ENCODE measurements around the gene STK33. TPM values are rescaled to one million over a fixed set of nuclear protein-coding genes. Genes with fewer than 3 reads are reported as not detected.
"Not testable (repeated sequence)": the region's sequence is repeated elsewhere in the genome, so short reads cannot be mapped to it uniquely, and the experiment has no call there.

The STK33 gene
- total RNA-seq, 2 experiments from 2014 or later, result 0.72 to 1.1 TPM

DNA sequence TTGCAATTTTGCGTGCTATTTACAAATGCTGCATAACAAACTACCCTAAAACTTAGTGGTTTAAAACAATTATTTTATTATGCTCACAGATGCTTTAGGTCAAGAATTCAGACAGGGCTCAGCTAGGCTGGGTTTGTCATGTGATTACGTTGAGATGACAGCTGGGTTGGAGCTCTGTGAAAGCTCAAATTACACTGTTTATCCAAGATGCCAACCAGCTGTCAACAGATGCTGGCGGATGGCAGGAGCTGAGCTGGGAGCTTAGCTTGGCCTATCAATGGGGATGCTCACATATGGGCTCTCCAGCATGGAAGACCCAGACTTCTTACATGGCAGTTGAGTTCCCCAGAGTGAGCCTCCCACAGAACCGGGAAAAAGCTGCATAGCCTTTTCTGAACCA is 62.7 kb downstream of the STK33 start:
- Mint-ChIP-seq H3K36me3 (ENCODE audit: low read depth) (no peaks in the 10 kb centered on the region), H3K4me1 (ENCODE audit: low read depth) (no peaks in the 10 kb centered on the region), H3K9me3 (no peaks in the 10 kb centered on the region), H3K4me3 (no peak overlapping the region), H3K27ac (no peak overlapping the region), H3K27me3 (ENCODE audit: low read depth) (peaks cover 9% of the 10 kb centered on the region)
- intact Hi-C loops (cut with micrococcal nuclease), result no loop called here
- CTCF ChIA-PET, result no interaction called here
- DNase-seq, result no peak

DNA sequence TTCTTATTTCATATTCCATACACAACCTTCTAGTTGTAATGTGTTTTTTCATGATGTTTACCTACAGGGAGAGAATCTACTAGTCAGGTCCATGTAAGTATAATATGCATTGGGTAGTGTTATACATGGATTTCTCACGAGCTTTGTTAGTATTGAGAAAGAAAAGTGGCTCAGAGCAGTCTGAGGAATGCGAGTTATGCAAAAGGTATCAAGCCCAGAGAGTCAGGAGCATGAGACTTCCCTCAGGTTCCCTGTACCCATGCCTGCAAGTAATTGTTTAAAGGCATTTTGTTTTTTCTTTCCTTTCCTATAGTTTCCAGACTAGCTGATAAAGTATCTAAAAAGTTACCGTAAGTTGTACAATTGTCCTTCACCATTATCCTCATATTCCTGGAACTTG is 66.1 kb downstream of the STK33 start:
- H3K27me3 Mint-ChIP-seq (ENCODE audit: low read depth), result peaks cover 2% of the 10 kb centered on the region
- no peak overlapping the region for H3K27ac Mint-ChIP-seq
- H3K36me3 Mint-ChIP-seq (ENCODE audit: low read depth), result no peaks in the 10 kb centered on the region
- H3K4me1 Mint-ChIP-seq (ENCODE audit: low read depth), result no peaks in the 10 kb centered on the region
- no peak for DNase-seq
- CTCF ChIA-PET, result no interaction called here
- peaks cover under 1% of the 10 kb centered on the region for H3K9me3 Mint-ChIP-seq
- no peak overlapping the region for H3K4me3 Mint-ChIP-seq
- intact Hi-C loops (cut with micrococcal nuclease), result no loop called here

DNA sequence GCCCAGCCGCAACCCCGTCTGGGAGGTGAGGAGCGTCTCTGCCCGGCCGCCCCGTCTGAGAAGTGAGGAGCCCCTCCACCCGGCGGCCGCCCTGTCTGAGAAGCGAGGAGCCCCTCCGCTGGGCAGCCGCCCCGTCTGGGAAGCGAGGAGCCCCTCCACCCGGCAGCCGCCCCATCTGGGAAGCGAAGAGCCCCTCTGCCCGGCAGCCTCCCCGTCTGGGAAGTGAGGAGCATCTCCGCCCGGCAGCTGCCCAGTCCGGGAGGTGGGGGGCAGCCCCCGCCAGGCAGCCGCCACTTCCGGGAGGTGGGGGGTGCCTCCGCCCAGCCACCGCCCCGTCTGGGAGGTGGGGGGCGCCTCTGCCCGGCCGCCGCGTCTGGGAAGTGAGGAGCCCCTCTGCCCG is 70.6 kb downstream of the STK33 start:
- peaks cover 10% of the 10 kb centered on the region for H3K9me3 Mint-ChIP-seq
- no peak overlapping the region for H3K4me3 Mint-ChIP-seq
- intact Hi-C loops (cut with micrococcal nuclease), result no loop called here
- CTCF ChIA-PET, result no interaction called here
- no peak for DNase-seq
- no peaks in the 10 kb centered on the region for H3K4me1 Mint-ChIP-seq (ENCODE audit: low read depth)
- H3K27me3 Mint-ChIP-seq (ENCODE audit: low read depth), result peaks cover 2% of the 10 kb centered on the region
- peaks cover 2% of the 10 kb centered on the region for H3K36me3 Mint-ChIP-seq (ENCODE audit: low read depth)
- H3K27ac Mint-ChIP-seq, result no peak overlapping the region

DNA sequence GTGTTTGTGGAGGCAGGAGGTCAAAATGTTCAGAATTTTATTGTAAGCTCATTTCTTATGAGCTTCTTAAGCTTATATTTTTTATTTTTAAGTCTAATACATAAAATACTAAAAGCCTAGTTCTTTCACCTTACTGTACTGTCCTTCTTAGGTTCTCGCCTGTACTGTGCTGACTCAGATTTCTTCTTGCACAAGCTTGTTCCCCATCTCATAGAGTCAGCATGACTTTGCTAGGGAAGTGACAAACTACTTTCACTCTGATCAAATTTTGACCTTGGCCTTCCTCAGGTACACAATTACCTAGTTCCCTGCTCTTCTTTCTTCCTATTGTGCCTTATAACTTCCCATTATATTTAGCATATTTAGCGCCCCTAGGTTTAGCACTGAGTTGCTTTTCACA is 81.5 kb downstream of the STK33 start:
- no peaks in the 10 kb centered on the region for H3K4me1 Mint-ChIP-seq (ENCODE audit: low read depth)
- CTCF ChIA-PET, result no interaction called here

DNA sequence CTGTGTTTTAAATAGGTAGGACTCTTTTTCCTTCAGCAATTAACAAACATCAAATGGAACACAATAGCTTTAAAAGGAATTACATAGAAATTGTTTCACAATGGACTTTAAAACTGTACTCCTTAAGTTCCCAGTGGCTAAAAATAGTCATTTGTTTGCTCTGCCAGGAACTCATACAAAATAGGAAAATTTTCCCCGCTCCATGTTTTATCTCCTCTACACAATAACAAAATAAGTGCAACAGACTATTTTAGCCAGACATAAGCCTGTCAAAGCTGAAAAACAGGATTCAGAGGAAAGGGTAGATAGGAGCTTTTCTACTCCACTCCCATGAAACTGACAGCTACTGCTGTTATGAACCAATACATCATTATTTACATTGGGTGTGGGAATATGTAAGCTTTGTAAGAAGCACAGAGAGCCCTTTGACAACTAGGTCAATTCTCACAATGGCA is 90.1 kb downstream of the STK33 start:
- peaks cover 1% of the 10 kb centered on the region for H3K9me3 Mint-ChIP-seq
- no peaks in the 10 kb centered on the region for H3K4me1 Mint-ChIP-seq (ENCODE audit: low read depth)
- no peak for DNase-seq
- no peak overlapping the region for H3K27ac Mint-ChIP-seq
- intact Hi-C loops (cut with micrococcal nuclease), result no loop called here
- peaks cover 2% of the 10 kb centered on the region for H3K27me3 Mint-ChIP-seq (ENCODE audit: low read depth)
- CTCF ChIA-PET, result no interaction called here
- H3K4me3 Mint-ChIP-seq, result no peak overlapping the region
- H3K36me3 Mint-ChIP-seq (ENCODE audit: low read depth), result no peaks in the 10 kb centered on the region

More for the DNA sequence above, 81.5 kb downstream of the STK33 start:
- H3K27me3 Mint-ChIP-seq (ENCODE audit: low read depth), result peaks cover 24% of the 10 kb centered on the region
- intact Hi-C loops (cut with micrococcal nuclease), result no loop called here
- DNase-seq, result no peak
- no peaks in the 10 kb centered on the region for H3K36me3 Mint-ChIP-seq (ENCODE audit: low read depth)
- H3K9me3 Mint-ChIP-seq, result peaks cover 8% of the 10 kb centered on the region
- no peak overlapping the region for H3K27ac Mint-ChIP-seq
- no peak overlapping the region for H3K4me3 Mint-ChIP-seq

DNA sequence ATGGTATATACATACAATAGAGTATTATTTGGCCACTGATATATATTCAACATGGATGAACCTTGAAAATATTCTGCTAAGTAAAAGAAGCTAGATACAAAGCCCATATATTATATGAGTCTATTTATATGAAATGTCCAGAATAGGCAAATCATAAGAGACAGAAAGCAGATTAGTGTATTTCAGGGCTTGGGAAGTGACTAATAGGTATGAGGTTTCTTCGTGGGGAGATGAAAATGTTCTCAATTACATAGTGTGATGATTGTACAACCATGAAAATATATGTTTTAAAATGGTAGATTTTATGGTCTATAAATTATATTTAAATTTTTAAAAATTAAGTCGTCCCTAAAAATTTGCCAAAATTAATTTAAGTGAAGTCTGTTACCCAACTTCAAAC is 92.2 kb downstream of the STK33 start:
- Mint-ChIP-seq H3K27ac (no peak overlapping the region), H3K4me3 (no peak overlapping the region), H3K36me3 (ENCODE audit: low read depth) (no peaks in the 10 kb centered on the region), H3K4me1 (ENCODE audit: low read depth) (no peaks in the 10 kb centered on the region), H3K9me3 (peaks cover 13% of the 10 kb centered on the region), H3K27me3 (ENCODE audit: low read depth) (no peaks in the 10 kb centered on the region)
- CTCF ChIA-PET, result no interaction called here
- no peak for DNase-seq
- intact Hi-C loops (cut with micrococcal nuclease), result no loop called here

DNA sequence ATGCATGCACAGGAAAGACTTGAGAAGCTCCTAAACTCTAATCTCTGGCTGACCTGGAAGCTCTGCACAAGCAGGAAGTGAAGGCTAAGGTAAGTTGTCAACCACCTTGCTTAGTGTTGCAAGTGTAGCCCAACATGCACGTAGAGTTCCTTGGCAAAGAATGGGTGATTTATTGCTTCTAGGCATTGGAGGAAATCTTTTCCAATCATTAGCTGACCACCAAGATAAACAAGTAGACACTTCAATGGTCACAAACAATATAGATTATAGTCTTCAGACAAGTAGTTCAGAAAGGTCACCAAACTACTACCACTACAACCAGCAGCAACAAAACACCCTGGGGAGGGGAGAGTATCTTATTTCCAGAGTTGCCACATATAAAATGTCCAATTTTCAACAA is 105.6 kb downstream of the STK33 start:
- CTCF ChIA-PET, result no interaction called here
- Mint-ChIP-seq H3K4me3 (no peak overlapping the region), H3K9me3 (peaks cover 2% of the 10 kb centered on the region), H3K27ac (no peak overlapping the region), H3K27me3 (ENCODE audit: low read depth) (peaks cover 6% of the 10 kb centered on the region), H3K36me3 (ENCODE audit: low read depth) (no peaks in the 10 kb centered on the region), H3K4me1 (ENCODE audit: low read depth) (no peaks in the 10 kb centered on the region)
- intact Hi-C loops (cut with micrococcal nuclease), result no loop called here
- DNase-seq, result no peak

DNA sequence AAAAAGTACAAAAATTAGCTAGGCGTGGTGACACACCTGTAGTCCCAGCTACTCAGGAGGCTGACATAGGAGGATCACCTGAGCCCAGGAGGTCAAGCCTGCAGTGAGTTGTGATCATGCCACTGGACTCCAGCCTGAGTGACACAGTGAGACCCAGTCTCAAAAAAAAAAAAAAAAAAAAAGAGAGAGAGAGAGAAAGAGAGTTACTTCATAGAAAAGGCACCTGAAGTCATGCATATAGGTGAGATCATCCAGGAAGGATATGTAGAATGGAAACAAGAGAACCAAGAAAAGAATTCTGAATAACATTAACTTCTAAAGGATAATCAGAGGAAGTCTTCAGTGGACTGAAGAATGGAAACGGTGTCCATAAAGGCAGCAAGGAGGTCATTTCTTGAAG is 106.8 kb downstream of the STK33 start:
- no peaks in the 10 kb centered on the region for H3K4me1 Mint-ChIP-seq (ENCODE audit: low read depth)
- intact Hi-C loops (cut with micrococcal nuclease), result no loop called here
- H3K27me3 Mint-ChIP-seq (ENCODE audit: low read depth), result peaks cover 7% of the 10 kb centered on the region
- no peak overlapping the region for H3K4me3 Mint-ChIP-seq
- peaks cover 2% of the 10 kb centered on the region for H3K9me3 Mint-ChIP-seq
- H3K36me3 Mint-ChIP-seq (ENCODE audit: low read depth), result no peaks in the 10 kb centered on the region
- DNase-seq, result no peak
- CTCF ChIA-PET, result no interaction called here
- H3K27ac Mint-ChIP-seq, result no peak overlapping the region

DNA sequence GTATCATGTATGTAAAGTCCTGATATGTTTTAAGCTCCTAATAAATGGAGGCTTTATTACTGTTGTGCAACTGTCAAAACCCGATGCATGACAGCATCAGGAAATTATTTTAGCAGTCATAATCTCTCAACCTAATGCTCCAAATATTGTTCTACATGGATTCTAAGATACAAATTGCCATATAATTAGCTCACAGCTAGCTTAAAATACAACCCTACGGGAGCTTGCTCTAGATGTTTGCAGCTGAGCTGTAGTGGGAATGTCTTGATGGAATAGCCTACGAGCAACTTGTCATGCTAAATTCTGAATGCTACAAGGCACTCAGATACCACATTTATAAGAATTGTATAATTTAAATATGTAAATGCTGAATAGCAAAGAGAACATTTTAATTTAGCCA is 109.8 kb downstream of the STK33 start:
- Mint-ChIP-seq H3K4me3 (no peak overlapping the region), H3K9me3 (peaks cover under 1% of the 10 kb centered on the region), H3K27ac (no peak overlapping the region), H3K27me3 (ENCODE audit: low read depth) (peaks cover 3% of the 10 kb centered on the region), H3K36me3 (ENCODE audit: low read depth) (no peaks in the 10 kb centered on the region), H3K4me1 (ENCODE audit: low read depth) (no peaks in the 10 kb centered on the region)
- intact Hi-C loops (cut with micrococcal nuclease), result no loop called here
- CTCF ChIA-PET, result no interaction called here
- no peak for DNase-seq

DNA sequence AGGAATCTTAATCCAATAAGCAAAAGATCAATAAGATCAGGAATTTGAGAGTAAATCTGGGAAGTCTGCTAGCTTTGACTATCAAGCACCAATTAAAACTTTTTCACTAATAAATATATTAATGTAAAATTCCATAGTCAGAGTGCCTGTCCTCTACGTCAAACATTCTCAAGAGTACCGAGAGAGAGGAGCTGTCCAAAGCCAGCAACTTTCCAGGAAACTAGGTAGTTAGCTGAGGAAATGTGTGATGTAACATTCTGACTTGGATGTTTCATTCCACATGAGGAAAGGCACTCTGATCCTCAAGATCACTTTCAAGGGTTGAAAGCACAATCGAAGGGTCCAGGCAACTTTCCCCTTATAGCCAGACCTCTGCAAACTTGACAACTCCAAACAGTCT is 113.2 kb downstream of the STK33 start:
- H3K27ac Mint-ChIP-seq, result no peak overlapping the region
- no peaks in the 10 kb centered on the region for H3K4me1 Mint-ChIP-seq (ENCODE audit: low read depth)
- H3K4me3 Mint-ChIP-seq, result no peak overlapping the region
- H3K36me3 Mint-ChIP-seq (ENCODE audit: low read depth), result no peaks in the 10 kb centered on the region
- intact Hi-C loops (cut with micrococcal nuclease), result no loop called here
- CTCF ChIA-PET, result interaction anchor here (1.1 kb wide), 1 partner anchor 8 kb away, joined by 3 read pairs; no protein-coding TSS in a partner anchor
- no peaks in the 10 kb centered on the region for H3K9me3 Mint-ChIP-seq
- H3K27me3 Mint-ChIP-seq (ENCODE audit: low read depth), result peaks cover 3% of the 10 kb centered on the region
- DNase-seq, result no peak

DNA sequence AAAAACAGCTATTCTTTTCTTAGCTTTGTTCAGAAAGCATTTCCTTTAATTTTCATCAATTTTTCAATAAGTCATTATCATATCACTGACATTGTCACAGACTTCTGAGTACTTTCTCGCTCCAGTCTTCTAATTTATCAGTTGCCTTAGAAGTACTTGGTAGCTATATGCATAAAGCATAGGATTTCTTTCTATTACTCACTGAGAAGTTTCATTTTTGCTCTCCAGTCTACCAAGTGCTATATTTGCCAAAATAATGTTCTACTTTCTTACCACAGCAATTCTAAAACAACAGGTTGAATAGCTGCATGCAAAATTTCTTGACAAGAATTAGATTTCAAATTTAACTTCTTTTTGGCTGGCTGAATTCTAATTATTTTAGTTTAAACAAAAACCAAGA is 116.3 kb downstream of the STK33 start:
- Mint-ChIP-seq H3K27me3 (ENCODE audit: low read depth) (no peaks in the 10 kb centered on the region), H3K36me3 (ENCODE audit: low read depth) (no peaks in the 10 kb centered on the region), H3K4me1 (ENCODE audit: low read depth) (no peaks in the 10 kb centered on the region), H3K9me3 (no peaks in the 10 kb centered on the region), H3K4me3 (no peak overlapping the region), H3K27ac (no peak overlapping the region)
- intact Hi-C loops (cut with micrococcal nuclease), result no loop called here
- CTCF ChIA-PET, result interaction anchor here (0.6 to 1.2 kb wide), 2 partner anchors 68 to 90 kb away, joined by 3 read pairs; no protein-coding TSS in a partner anchor
- DNase-seq, result no peak

DNA sequence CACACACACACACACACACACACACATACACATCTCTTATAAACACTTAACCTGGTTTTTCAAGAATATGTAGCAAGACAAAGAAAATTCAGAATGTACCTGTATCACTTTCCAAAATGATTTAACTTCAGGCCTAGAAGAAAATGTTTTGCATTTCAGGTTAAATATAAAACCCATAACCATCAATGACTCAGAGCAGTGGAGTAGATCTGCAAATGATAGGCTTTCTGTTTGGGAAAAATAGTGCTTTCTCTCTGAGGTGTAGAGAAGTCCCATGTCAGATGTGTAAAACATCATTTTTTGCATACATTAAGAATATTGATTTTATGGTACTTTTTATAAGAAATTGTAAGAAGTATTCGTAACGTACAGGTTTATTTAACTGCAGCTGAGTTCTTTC is 116.9 kb downstream of the STK33 start:
- Mint-ChIP-seq H3K9me3 (no peaks in the 10 kb centered on the region), H3K27ac (no peak overlapping the region), H3K27me3 (ENCODE audit: low read depth) (no peaks in the 10 kb centered on the region), H3K4me3 (no peak overlapping the region), H3K4me1 (ENCODE audit: low read depth) (no peaks in the 10 kb centered on the region), H3K36me3 (ENCODE audit: low read depth) (no peaks in the 10 kb centered on the region)
- intact Hi-C loops (cut with micrococcal nuclease), result no loop called here
- no peak for DNase-seq
- CTCF ChIA-PET, result interaction anchor here (1.2 kb wide), 1 partner anchor 90 kb away, joined by 3 read pairs; no protein-coding TSS in a partner anchor

DNA sequence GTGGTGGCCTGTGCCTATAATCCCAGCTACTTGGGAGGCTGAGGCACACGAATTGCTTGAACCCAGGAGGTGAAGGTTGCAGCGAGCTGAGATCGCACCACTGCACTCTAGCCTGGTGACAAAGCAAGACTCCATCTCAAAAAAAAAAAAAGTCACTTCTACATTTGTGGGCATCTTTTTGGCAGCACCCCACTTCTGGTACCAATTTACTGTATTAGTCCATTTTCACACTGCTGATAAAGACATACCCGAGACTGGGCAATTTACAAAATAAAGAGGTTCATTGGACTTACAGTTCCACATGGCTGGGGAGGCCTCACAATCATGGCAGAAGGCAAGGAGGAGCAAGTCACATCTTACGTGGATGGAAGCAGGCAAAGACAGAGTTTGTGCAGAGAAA is 126.2 kb downstream of the STK33 start:
- H3K4me3 Mint-ChIP-seq; H3K27me3 Mint-ChIP-seq (ENCODE audit: low read depth); H3K4me1 Mint-ChIP-seq (ENCODE audit: low read depth); CTCF ChIA-PET; H3K27ac Mint-ChIP-seq; H3K9me3 Mint-ChIP-seq; DNase-seq; H3K36me3 Mint-ChIP-seq (ENCODE audit: low read depth); intact Hi-C loops (cut with micrococcal nuclease): not testable (repeated sequence)

DNA sequence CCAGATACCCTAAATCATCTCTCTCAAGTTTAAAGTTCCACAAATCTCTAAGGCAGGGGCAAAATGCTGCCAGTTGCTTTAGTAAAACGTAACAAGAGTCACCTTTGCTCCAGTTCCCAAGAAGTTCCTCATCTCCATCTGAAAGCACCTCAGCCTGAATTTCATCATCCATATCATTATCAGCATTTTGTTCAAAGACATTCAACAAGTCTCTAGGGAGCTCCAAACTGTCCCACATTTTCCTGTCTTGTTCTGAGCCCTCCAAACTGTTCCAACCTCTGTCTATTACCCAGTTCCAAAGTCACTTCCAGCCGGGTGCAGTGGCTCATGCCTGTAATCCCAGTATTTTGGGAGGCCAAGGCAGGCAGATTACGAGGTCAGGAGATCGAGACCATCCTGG is 126.7 kb downstream of the STK33 start:
- DNase-seq; intact Hi-C loops (cut with micrococcal nuclease); H3K27ac Mint-ChIP-seq; H3K9me3 Mint-ChIP-seq; H3K4me3 Mint-ChIP-seq; H3K36me3 Mint-ChIP-seq (ENCODE audit: low read depth); CTCF ChIA-PET; H3K27me3 Mint-ChIP-seq (ENCODE audit: low read depth); H3K4me1 Mint-ChIP-seq (ENCODE audit: low read depth): not testable (repeated sequence)

Measured in activated naive CD4-positive, alpha-beta T cell treated with anti-CD3 and anti-CD28 coated beads for 36 hours (primary cell).